Body of pancreas (tissue), 4 donors: ENCODE results near the gene USP48. TPM values are rescaled to one million over a fixed set of nuclear protein-coding genes. Genes with fewer than 3 reads are reported as not detected.
A peak's percentile ranks its signal among the peaks of the same experiment; 100 is the strongest.

Source experiments
- ATAC-seq: fragments of 150-250 bp; one replicate; pipeline ENCODE4 v1.9.1; 2016
- DNase-seq, 4 donors: peaks; one replicate each; pipeline ENCODE4 v3.0.0-alpha.2; 2019
- H3K27ac ChIP-seq, 4 donors: fragments of 200-600 bp; sonication (generic); 1 replicate in 3 of 4; 2 replicates in 1 of 4; pipeline versions ENCODE4 v1.5.1 to v1.6.1; 2016 to 2019; ENCODE audit warnings: mild to moderate bottlenecking in 1 of 4, mixed read lengths in 1 of 4, moderate library complexity in 1 of 4
- H3K27me3 ChIP-seq, 2 donors: fragments of 200-600 bp; sonication (generic); one replicate each; pipeline ENCODE4 v1.6.0; 2016; ENCODE audit warnings: mild to moderate bottlenecking in 1 of 2
- H3K36me3 ChIP-seq, 2 donors: fragments of 200-600 bp; sonication (generic); replicated peaks in 1 of 2; 2 replicates each; pipeline ENCODE4 v1.5.1; 2016; ENCODE audit warnings: low read depth in 2 of 2; ENCODE audit not compliant: insufficient read depth in 1 of 2
- H3K4me1 ChIP-seq: fragments of 200-600 bp; sonication (generic); one replicate; pipeline ENCODE4 v1.6.0; 2016
- H3K4me3 ChIP-seq, 2 donors: fragments of 200-600 bp; sonication (generic); 1 replicate in 1 of 2; 2 replicates in 1 of 2; pipeline ENCODE4 v1.5.1; 2016 to 2019
- H3K9me3 ChIP-seq, 3 donors: fragments of 200-600 bp; sonication (generic); 1 replicate in 2 of 3; 2 replicates in 1 of 3; pipeline ENCODE4 v1.5.1; 2016
- CTCF ChIP-seq, 7 experiments: fragments of 450-650 bp in 4 of 7; fragments of 200-600 bp in 3 of 7; sonication (generic) in 3 of 7; IDR thresholded peaks; one replicate each; pipeline ENCODE4 v1.5.1; 2016 to 2019; ENCODE audit warnings: antibody characterized with exemption in 7 of 7
- POLR2A ChIP-seq, 3 donors: fragments of 450-650 bp; IDR thresholded peaks; one replicate each; pipeline ENCODE4 v1.6.1; 2016; ENCODE audit warnings: antibody characterized with exemption in 3 of 3, mild to moderate bottlenecking in 2 of 3
- WGBS, 2 donors: methylation state at CpG; one replicate each; pipeline ENCODE4 v1.1.5; 2017; 5-methylcytosine and 5-hydroxymethylcytosine counted together
- intact Hi-C: fragments of 100-400 bp; cut with DNase I; formaldehyde crosslinking; loops from one replicate; pipeline ENCODE4 v1.15.1; 2023
- total RNA-seq, 2 donors: library from RNA; depleted of rRNA; stranded (reverse); fragments of >200 nt; gene quantifications; one replicate each; pipeline ENCODE4 v1.1.0, GENCODE V29; 2016

Gene USP48
- total RNA-seq, 2 donors from 2014 or later, result 25.4 to 72.9 TPM

DNA sequence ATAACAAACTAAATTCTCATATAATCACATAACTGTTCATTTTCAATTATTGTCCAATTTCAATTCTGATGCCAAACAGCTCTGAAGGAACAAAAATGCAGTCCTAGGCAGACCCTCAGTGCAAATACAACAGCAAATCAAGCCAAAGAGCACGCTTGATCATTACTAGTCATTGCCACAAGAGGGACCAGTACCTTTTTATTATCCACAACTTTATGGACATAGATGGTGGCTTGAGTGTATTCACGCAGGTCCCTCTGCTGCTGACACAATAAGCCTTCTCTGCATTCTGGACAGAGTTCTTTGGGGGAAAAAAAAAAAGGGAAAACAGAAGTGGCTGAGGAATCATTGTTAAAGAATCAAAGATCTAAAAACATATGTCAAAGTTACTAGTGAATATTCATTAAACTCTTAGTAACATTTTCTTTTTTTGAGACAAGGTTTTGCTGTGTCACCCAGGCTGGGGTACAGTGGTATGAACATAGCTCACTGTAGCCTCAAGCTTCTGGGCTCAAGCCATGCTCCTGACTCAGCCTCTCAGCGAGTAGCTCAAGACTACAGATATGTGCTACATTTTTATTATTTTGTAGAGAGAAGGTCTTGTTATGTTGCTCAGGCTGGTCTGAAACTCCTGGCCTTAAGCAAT is 79.5 kb downstream of the USP48 start:
- DNase-seq, result no peak
- Histone ChIP-seq H3K27ac (no peak overlapping the region), H3K4me3 (no peak overlapping the region), H3K36me3 (peaks cover 0 to 3% of the 10 kb centered on the region in 2 donors), H3K27me3 (no peaks in the 10 kb centered on the region), H3K4me1 (no peaks in the 10 kb centered on the region), H3K9me3 (no peaks in the 10 kb centered on the region)
- peak; percentile 9 to 46 (median 37) for TF ChIP-seq CTCF (IDR thresholded peaks at IDR 0.05)
- TF ChIP-seq POLR2A (IDR thresholded peaks at IDR 0.05), result no peak
- intact Hi-C loops, result no loop called here
- ATAC-seq, result no peak
- 65 to 79% methylated on average over 3 of the region's 3 CpGs for WGBS, 2 donors

DNA sequence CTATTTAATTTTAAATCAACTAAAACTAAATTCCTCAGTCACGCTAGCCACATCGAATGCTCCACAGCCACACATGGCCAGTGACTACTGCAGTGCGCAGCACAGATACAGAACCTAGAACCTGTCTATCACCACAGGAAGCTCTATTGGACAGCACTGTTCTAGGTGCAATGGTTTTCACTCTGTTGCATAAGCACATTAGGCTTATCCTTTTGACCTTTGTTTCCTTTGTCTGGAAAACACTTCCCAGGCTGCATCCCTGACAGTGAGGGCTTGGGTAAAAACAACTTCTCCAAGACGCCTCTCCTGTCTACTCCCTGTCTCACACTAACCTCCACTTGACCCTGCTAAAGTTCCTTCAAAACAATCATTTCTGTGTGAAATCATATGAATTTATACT is 80.2 kb downstream of the USP48 start:
- DNase-seq (no peak), ATAC-seq (no peak)
- H3K27me3 ChIP-seq, result no peaks in the 10 kb centered on the region
- no peak overlapping the region for H3K27ac ChIP-seq
- TF ChIP-seq POLR2A (IDR thresholded peaks at IDR 0.05), result no peak
- TF ChIP-seq CTCF (IDR thresholded peaks at IDR 0.05), result no peak
- no peaks in the 10 kb centered on the region for H3K9me3 ChIP-seq
- no peak overlapping the region for H3K4me3 ChIP-seq
- H3K36me3 ChIP-seq, result no peaks in the 10 kb centered on the region
- intact Hi-C loops, result no loop called here
- 92 to 96% methylated on average over 4 of the region's 4 CpGs for WGBS, 2 donors
- no peaks in the 10 kb centered on the region for H3K4me1 ChIP-seq

DNA sequence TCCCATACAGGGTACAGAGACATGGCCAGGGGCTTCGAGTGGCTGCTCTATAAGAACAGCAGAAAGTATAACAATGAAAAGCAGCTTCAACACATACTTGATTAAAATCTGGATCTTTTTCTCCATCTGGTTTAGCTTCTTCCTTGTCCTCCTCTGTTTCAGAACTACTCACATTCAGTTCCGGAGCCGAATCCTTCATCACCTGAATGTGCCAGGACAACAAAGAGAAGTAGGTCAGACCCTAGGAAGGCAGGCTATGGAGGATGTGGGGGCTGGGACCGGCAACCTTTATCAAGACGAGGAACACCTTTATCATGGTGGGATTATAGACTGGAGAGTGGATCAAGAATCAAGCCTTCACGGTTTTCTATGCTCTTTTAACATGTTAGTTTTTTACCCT is 81.5 kb downstream of the USP48 start:
- Histone ChIP-seq H3K36me3 (no peaks in the 10 kb centered on the region), H3K9me3 (no peaks in the 10 kb centered on the region), H3K27ac (no peak overlapping the region), H3K4me1 (no peaks in the 10 kb centered on the region), H3K27me3 (no peaks in the 10 kb centered on the region), H3K4me3 (no peak overlapping the region)
- TF ChIP-seq POLR2A (IDR thresholded peaks at IDR 0.05), result no peak
- no peak for TF ChIP-seq CTCF (IDR thresholded peaks at IDR 0.05)
- DNase-seq, result no peak
- no peak for ATAC-seq
- intact Hi-C loops, result no loop called here
- 89 to 92% methylated on average over 6 of the region's 6 CpGs for WGBS, 2 donors

GRCh38 chr1:21700094-21700493 is 82.9 kb downstream of the USP48 start:
- Histone ChIP-seq H3K27ac (no peak overlapping the region), H3K36me3 (no peaks in the 10 kb centered on the region), H3K4me3 (no peak overlapping the region), H3K27me3 (no peaks in the 10 kb centered on the region), H3K4me1 (no peaks in the 10 kb centered on the region), H3K9me3 (no peaks in the 10 kb centered on the region)
- intact Hi-C loops, result no loop called here
- TF ChIP-seq CTCF (IDR thresholded peaks at IDR 0.05), result no peak
- ATAC-seq, result no peak
- DNase-seq, result no peak
- 81 to 91% methylated on average over 4 of the region's 4 CpGs for WGBS, 2 donors

GRCh38 chr1:21696931-21697330 is 86.0 kb downstream of the USP48 start:
- no peak overlapping the region for H3K27ac ChIP-seq
- H3K9me3 ChIP-seq, result no peaks in the 10 kb centered on the region
- DNase-seq, result no peak
- no peaks in the 10 kb centered on the region for H3K27me3 ChIP-seq
- 91 to 93% methylated on average over 6 of the region's 6 CpGs for WGBS, 2 donors
- H3K36me3 ChIP-seq, result peaks cover 0 to 3% of the 10 kb centered on the region in 2 donors
- no peaks in the 10 kb centered on the region for H3K4me1 ChIP-seq
- no peak for ATAC-seq
- intact Hi-C loops, result no loop called here
- TF ChIP-seq CTCF (IDR thresholded peaks at IDR 0.05) (no peak), POLR2A (IDR thresholded peaks at IDR 0.05) (no peak)
- no peak overlapping the region for H3K4me3 ChIP-seq
